Right lobe of liver (tissue), 4 donors: ENCODE data around the gene TATDN2.

Experiments used
- CTCF ChIP-seq, 4 donors: fragments of 200-600 bp in 3 of 4; fragments of 450-650 bp in 1 of 4; IDR thresholded peaks; one replicate each; pipeline versions ENCODE4 v1.5.1 to v1.8.0; 2016 to 2022; ENCODE audit warnings: antibody characterized with exemption in 4 of 4, mild to moderate bottlenecking in 2 of 4
- POLR2A ChIP-seq: fragments of 450-650 bp; IDR thresholded peaks from one replicate; pipeline ENCODE4 v1.6.1; 2017; ENCODE audit warnings: antibody characterized with exemption, mild to moderate bottlenecking
- donor health status: DM: no; HTN: no; CAD: no.
- donor health status: DM: no; HTN: no; CAD: no.
- donor health status: DM: no; HTN: yes; CAD: no.

GRCh38 chr3:10251006-10251405 is 2.7 kb downstream of the TATDN2 start:
- no peak for TF ChIP-seq POLR2A
- no peak for TF ChIP-seq CTCF (IDR thresholded peaks at IDR 0.05)
